HG03558 (cell line): ENCODE results near the gene PDGFRB.

Experiments used
- ATAC-seq: cut with Tn5 transposase; IDR thresholded peaks from one replicate; pipeline ENCODE4 v1.9.1; 2021; ENCODE audit warnings: moderate number of reproducible peaks; ENCODE audit not compliant: unreplicated experiment; ENCODE audit errors: extremely low read depth

Gene PDGFRB

DNA sequence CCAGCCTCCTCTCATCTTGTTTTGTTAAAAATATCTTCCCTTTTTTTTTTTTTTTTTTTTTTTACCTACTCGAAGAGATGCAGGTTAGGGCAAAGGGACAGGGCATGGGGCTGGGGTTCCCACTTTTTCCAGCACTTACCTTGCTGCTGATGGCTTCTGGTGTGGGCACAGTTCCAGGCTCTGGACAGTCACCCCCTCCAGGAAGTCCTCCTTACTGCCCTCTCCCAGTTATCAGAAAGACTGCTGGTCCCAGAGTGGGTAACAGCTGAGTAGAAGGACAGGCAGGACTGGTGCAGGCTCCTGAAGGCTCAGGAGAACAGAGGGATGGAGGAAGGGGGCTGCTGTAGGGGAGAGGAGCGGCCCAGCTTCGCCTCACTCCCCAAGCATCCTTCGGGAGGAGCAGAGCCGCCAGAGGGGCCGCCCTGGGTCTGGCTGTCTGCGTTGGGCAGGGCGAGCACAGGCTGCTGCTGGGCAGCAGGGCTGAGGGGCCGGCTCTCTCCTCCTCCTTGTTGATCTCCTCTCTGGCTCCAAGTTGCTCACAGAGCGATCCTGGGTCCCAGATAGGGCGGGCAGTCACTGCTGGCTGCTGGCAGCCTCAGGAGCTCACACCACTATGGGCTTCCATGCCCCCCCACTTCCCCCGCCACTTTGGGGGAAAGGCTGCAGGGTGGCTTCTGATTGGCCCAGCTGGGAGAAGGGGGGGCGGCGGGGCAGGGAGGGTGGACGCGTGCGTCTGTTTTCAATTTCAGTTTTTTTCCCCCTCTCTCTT is at the start of gene PDGFRB:
Gene PDGFRB, minus strand, starts transcription at position 588 of the 769 bp plus-strand sequence. CDS start 18,798 bp downstream, outside the sequence.
- ATAC-seq = no peak

DNA sequence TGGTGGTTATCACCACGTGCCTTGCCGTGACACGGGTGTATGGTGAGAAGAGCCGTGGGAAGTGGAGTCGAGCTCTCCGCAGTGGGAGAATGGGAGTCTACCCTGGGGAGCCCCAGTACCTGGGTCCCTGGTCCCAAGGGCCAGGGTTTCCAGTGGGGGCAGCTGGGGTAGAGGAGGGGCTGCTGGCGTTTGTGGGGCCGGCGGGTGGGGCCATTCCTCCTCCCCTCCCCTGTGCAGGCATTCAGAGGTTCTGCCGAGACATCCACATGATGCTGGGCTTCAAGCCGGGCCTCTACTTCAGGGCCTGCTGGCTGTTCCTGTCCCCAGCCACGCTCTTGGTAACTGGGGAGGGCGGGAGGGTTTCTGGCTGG is 48.9 kb upstream of the PDGFRB start:
- no peak for ATAC-seq

- ATAC-seq = no peak
These were observed 48.4 kb upstream of the PDGFRB start for GRCh38 chr5:150203832-150204589.

DNA sequence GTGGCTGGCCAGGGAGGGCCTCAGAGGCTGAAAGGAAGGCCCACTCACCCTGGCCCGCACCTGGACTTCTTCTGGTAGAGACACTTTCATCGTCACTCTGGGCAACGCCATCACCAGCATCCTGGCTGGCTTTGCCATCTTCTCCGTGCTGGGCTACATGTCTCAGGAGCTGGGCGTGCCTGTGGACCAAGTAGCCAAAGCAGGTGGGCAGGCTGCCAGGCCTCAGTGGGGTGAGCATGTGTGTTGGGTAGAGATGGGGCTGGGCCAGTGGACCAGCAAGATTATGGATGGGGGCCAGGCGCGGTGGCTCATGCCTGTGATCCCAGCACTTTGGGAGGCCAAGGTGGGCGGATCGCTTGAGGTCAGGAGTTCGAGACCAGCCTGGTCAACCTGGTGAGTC is 46.9 kb upstream of the PDGFRB start:
- ATAC-seq = no peak

DNA sequence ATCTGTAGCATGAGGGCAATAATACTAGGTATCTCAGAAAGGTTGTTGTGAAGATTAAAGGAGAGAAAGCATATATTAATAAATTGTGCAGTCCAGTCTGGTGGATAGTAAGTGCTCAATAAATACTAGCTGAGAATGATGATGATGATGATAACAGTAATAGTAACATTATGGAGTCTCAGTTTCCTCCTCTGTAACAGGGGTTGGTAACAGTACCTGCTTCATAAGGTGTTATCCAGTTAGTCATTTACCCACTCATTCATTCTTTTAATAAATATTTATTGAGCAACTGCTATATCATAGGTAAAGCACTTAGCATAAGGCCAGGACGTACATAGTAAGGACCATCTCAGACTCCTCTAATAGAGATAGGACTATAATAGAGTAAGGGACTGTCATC is 41.8 kb upstream of the PDGFRB start:
- no peak for ATAC-seq

GRCh38 chr5:150196986-150197385 is 41.3 kb upstream of the PDGFRB start:
- ATAC-seq = no peak

DNA sequence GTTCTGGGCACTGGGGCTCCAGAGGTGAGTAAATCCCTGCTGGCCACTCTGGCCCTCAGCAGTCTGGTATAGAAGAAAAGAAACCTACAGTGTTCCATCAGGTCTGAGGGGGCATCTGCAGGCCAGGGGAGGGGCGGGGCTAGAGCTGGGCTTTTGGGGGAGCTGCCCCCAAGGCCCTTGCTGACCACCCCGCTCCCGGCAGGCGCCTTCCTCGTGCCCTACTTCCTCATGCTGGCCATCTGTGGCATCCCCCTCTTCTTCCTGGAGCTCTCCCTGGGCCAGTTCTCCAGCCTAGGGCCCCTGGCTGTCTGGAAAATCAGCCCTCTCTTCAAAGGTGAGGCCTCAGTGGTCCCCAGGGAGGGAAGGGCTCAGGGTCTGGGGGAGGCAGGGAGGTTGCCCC is 40.9 kb upstream of the PDGFRB start:
- no peak for ATAC-seq

- no peak for ATAC-seq
These were observed 40.3 kb upstream of the PDGFRB start for GRCh38 chr5:150195736-150196485.

DNA sequence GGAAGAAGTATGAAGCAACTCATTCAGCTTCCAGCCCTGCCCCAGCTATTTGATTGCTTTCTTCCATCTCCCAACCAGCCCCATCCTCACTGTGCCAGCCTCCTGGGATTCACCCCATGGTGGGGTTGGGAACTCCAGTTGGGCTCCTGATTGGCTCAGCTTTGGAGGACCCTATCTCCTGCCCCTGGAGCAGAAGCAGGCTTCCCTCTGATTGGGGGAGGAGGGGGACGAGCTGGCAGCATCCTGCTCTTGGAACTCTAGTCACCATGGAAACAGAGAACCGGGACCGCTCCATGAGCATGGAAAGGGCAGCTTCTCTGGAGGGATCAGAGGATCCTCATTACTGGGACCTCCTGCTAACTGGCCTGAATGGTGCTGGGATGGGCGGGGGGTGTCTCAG is 36.8 kb upstream of the PDGFRB start:
- ATAC-seq = no peak

GRCh38 chr5:150190987-150191386 is 35.3 kb upstream of the PDGFRB start:
- ATAC-seq = no peak

DNA sequence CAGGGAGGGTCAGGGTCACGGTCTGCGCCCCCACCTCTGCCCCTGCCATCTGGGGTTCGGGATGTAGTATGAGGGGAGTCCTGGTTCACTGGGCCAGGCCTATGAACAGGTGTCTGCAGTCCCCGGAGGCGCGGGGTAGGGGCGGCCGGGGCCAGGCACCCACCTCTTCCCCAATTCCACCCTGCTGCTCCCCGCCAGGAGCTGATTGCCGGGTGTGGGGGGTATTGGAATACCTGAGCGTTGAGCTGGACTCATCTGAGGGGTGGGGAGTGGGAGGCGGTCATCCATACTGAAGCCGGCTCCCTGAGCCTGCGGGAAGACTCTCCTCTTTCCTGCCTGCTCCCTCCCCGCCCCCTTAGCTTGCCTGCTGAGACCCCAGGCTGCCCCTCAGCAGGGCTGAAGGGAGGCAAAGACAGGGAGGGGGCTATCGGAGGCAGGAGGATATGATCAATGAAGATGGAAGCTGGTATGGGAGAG is 34.9 kb upstream of the PDGFRB start:
- ATAC-seq = no peak

- no peak for ATAC-seq
These were observed 34.3 kb upstream of the PDGFRB start, which contains the start of gene SLC6A7 for GRCh38 chr5:150189728-150190502. Gene SLC6A7, plus strand, starts transcription at chr5:150190062. Its CDS starts 266 bp downstream, at chr5:150190328.

GRCh38 chr5:150189326-150189725 is 33.7 kb upstream of the PDGFRB start:
- ATAC-seq = no peak

DNA sequence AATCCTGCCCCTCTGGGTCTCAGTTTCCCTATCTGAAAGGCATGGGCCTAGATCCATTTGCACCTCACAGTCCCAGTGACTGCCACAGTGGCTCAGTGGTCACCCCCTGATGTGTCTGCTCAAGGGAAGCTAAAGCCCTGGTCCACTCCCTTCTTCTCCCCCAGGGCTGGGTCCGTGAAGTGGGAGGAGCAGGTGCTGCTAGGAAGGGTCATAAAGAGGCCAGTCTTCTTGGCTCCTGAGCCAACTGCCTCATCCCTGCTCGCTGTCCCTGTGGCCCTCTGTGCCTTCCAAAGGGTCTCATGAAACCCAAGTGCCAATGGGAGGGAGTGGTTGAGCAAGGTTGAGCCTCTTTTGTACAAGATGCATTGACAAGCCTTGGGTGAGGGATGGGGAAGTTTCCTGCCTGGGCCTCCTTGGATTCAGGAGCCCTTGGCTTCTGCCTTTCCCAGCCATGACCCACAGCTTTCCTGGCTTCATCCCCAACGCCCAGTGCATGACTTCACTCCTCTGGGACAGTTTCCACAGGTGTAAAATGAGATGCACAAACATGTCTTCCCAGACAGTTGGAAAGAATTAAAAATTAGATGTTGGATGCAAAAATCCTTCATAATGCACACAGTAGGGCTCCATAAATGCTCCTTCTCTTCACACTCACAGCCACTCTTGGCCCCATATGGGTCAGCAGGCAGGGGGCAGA is 32.6 kb upstream of the PDGFRB start:
- no peak for ATAC-seq

- ATAC-seq = no peak
These were observed 31.3 kb upstream of the PDGFRB start for GRCh38 chr5:150186897-150187296.

- ATAC-seq = no peak
These were observed 30.5 kb upstream of the PDGFRB start for GRCh38 chr5:150186137-150186536.

- ATAC-seq = no peak
These were observed 29.6 kb upstream of the PDGFRB start for GRCh38 chr5:150184990-150185912.

- ATAC-seq = no peak
These were observed 28.4 kb upstream of the PDGFRB start for GRCh38 chr5:150184006-150184405.
